Measurements from ENCODE around the gene JADE2. TPM values are rescaled to one million over a fixed set of nuclear protein-coding genes. Genes with fewer than 3 reads are reported as not detected.

The JADE2 gene
- total and polyA plus RNA-seq, 2 of the 8 experiments (the other 6 are each of a cell fraction or from before 2014, with no cell fraction given) = 19.2 to 55.8 TPM

DNA sequence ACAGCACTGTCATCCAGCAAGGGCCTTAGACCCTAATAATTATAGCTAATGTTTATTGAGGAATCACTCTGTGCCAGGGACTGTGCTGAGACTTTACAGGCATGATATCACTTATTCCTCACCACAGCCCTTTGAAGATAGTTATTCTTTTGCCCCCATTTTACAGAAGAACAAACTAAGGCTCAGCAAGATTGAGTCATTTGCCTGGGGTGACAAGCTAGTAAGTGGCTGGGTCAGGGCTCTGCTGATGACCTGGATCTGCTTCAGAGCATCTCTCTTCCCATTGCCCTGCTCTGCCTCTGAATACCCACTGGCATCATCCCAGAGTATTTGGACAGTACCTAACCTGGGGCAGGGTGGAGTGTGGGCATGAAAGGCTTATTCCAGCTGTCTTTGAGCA lies 11.8 kb downstream of the JADE2 start:
- peak overlapping the region; percentile 69; the same call in 1 of the 2 replicates for H4K8ac ChIP-seq (ENCODE audit: extremely low read depth, insufficient read depth, low read length)
- no peak overlapping the region for H3K4me3 ChIP-seq (ENCODE audit: extremely low read depth in 1 of 4, insufficient read depth in 2 of 4, low read depth in 3 of 4, low read length in 4 of 4)
- H4K5ac ChIP-seq (ENCODE audit: insufficient read length, low read depth, low read length) = no peak overlapping the region
- peaks cover 5 to 60% of the 10 kb centered on the region in 2 experiments; a peak in 3 of 4 replicates for H3K79me2 ChIP-seq (ENCODE audit: control insufficient read depth in 1 of 2, insufficient read depth in 2 of 2, low read length in 2 of 2)
- H2BK20ac ChIP-seq (ENCODE audit: low read length) = no peak overlapping the region
- no peak overlapping the region for H3K4ac ChIP-seq (replicated peaks; ENCODE audit: insufficient read length, low read depth, low read length)
- H3K36me3 ChIP-seq (ENCODE audit: control insufficient read depth in 2 of 4, insufficient read depth in 4 of 4, low read length in 3 of 4) = peaks cover 4 to 43% (median 10%) of the 10 kb centered on the region in 4 experiments; a peak in 6 of 8 replicates
- DNase-seq (ENCODE audit: low read depth in 1 of 2, low spot score in 2 of 2) (no peak), FAIRE-seq (no peak)
- no peak overlapping the region for H2BK5ac ChIP-seq (ENCODE audit: low read depth, low read length)
- no peak overlapping the region for H3K4me2 ChIP-seq (ENCODE audit: insufficient read depth in 1 of 2, low read depth in 2 of 2, low read length in 2 of 2)
- H2AK5ac ChIP-seq (ENCODE audit: low read depth, low read length) = no peak overlapping the region
- H3K14ac ChIP-seq (ENCODE audit: insufficient read length) = no peak overlapping the region
- CTCF ChIA-PET (ENCODE audit: partially characterized antibody) = interaction anchor here (0.9 to 13.1 kb wide), 6 partner anchors 8 to 123 kb away, joined by 3 to 121 read pairs (median 5); partner anchors contain the start of gene JADE2
- H3K18ac ChIP-seq (ENCODE audit: extremely low read depth, low read length) = no peak overlapping the region
- no peaks in the 10 kb centered on the region for H3K27me3 ChIP-seq (replicated peaks in 1 of 4; ENCODE audit: control insufficient read depth in 3 of 4, extremely low read depth in 1 of 4, insufficient read depth in 3 of 4, low read length in 3 of 4)
- H3K4me1 ChIP-seq (replicated peaks in 1 of 4; ENCODE audit: control insufficient read depth in 3 of 4, insufficient read depth in 4 of 4, low read length in 3 of 4) = peaks cover 7 to 42% (median 16%) of the 10 kb centered on the region in 4 experiments
- no peaks in the 10 kb centered on the region for H3K23me2 ChIP-seq (ENCODE audit: low read depth, low read length)
- H2AFZ ChIP-seq (ENCODE audit: low read length) = no peak overlapping the region
- H3K23ac ChIP-seq (ENCODE audit: insufficient read length) = no peak overlapping the region
- peaks cover 31% of the 10 kb centered on the region for H3K79me1 ChIP-seq (ENCODE audit: low read depth, low read length)
- no peak overlapping the region for H2BK12ac ChIP-seq (ENCODE audit: low read depth, low read length)
- no peak overlapping the region for H3K27ac ChIP-seq (ENCODE audit: low read depth, low read length)
- H3K9me3 ChIP-seq (ENCODE audit: insufficient read depth in 2 of 2, low read depth in 1 of 2, low read length in 1 of 2) = no peaks in the 10 kb centered on the region
- no peak overlapping the region for H2BK120ac ChIP-seq (replicated peaks; ENCODE audit: low read depth, low read length)
- H4K91ac ChIP-seq (replicated peaks; ENCODE audit: insufficient read length, low read length) = no peak overlapping the region
- no peak overlapping the region for H3K9ac ChIP-seq (replicated peaks in 1 of 4; ENCODE audit: extremely low read depth in 1 of 4, low read depth in 3 of 4, low read length in 3 of 4)
- POLR2A ChIA-PET (ENCODE audit: partially characterized antibody) = interaction anchor here (1.0 to 2.7 kb wide), 4 partner anchors 10 to 158 kb away, joined by 3 to 13 read pairs (median 4); no protein-coding TSS in a partner anchor
- H4K20me1 ChIP-seq (replicated peaks in 1 of 2; ENCODE audit: control insufficient read depth in 1 of 2, insufficient read depth in 2 of 2, low read length in 2 of 2) = peaks cover 0 to 1% of the 10 kb centered on the region in 2 experiments
- no peak overlapping the region for H3K56ac ChIP-seq (replicated peaks; ENCODE audit: insufficient read length, low read depth, low read length)
- H2BK15ac ChIP-seq (ENCODE audit: low read length) = no peak overlapping the region
- TF ChIP-seq FOSL1 (IDR thresholded peaks at IDR 0.05; ENCODE audit: insufficient read depth, low read depth, low read length) = no peak
- no peak for TF ChIP-seq BACH1 (IDR thresholded peaks at IDR 0.05; ENCODE audit: low read length)
- TF ChIP-seq KDM1A (IDR thresholded peaks at IDR 0.05; ENCODE audit: borderline replicate concordance, low read length) = no peak
- TF ChIP-seq JUND (IDR thresholded peaks at IDR 0.05; ENCODE audit: low read length) = no peak
- no peak for TF ChIP-seq EP300 (IDR thresholded peaks at IDR 0.05; ENCODE audit: borderline replicate concordance in 1 of 2, low read depth in 2 of 2, low read length in 2 of 2)
- TF ChIP-seq, protein P1, sequence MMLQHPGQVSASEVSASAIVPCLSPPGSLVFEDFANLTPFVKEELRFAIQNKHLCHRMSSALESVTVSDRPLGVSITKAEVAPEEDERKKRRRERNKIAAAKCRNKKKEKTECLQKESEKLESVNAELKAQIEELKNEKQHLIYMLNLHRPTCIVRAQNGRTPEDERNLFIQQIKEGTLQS (IDR thresholded peaks at IDR 0.05; ENCODE audit: insufficient read depth, low read depth, low read length) = no peak
- no peak for TF ChIP-seq TBP (IDR thresholded peaks at IDR 0.05; ENCODE audit: low read depth, low read length)
- no peak for TF ChIP-seq SIX5 (IDR thresholded peaks at IDR 0.05; ENCODE audit: low read depth, low read length)
- TF ChIP-seq TCF12 (IDR thresholded peaks at IDR 0.05; ENCODE audit: low read depth, low read length) = no peak
- no peak for TF ChIP-seq RNF2 (IDR thresholded peaks at IDR 0.05; ENCODE audit: borderline replicate concordance, low read depth, low read length, missing control alignments, poor library complexity, severe bottlenecking)
- TF ChIP-seq RFX5 (IDR thresholded peaks at IDR 0.05; ENCODE audit: borderline replicate concordance, low read depth, low read length) = no peak
- no peak for TF ChIP-seq CBX5 (IDR thresholded peaks at IDR 0.05; ENCODE audit: low read depth, low read length)
- no peak for TF ChIP-seq GABPA (IDR thresholded peaks at IDR 0.05; ENCODE audit: borderline replicate concordance, insufficient read depth, low read length)
- no peak for TF ChIP-seq EZH2 (IDR thresholded peaks at IDR 0.05; ENCODE audit: low read depth, low read length, severe bottlenecking)

All from H1 (cell line).